Body of pancreas (tissue), 4 donors: Measurements from ENCODE around the gene TMEM213. TPM values are rescaled to one million over a fixed set of nuclear protein-coding genes. Genes with fewer than 3 reads are reported as not detected.

Experiments
- ATAC-seq: fragments of 150-250 bp; one replicate; pipeline ENCODE4 v1.9.1; 2016
- DNase-seq, 4 donors: peaks; one replicate each; pipeline ENCODE4 v3.0.0-alpha.2; 2019
- H3K27ac ChIP-seq, 4 donors: fragments of 200-600 bp; sonication (generic); 1 replicate in 3 of 4; 2 replicates in 1 of 4; pipeline versions ENCODE4 v1.5.1 to v1.6.1; 2016 to 2019; ENCODE audit warnings: mild to moderate bottlenecking in 1 of 4, mixed read lengths in 1 of 4, moderate library complexity in 1 of 4
- H3K27me3 ChIP-seq, 2 donors: fragments of 200-600 bp; sonication (generic); one replicate each; pipeline ENCODE4 v1.6.0; 2016; ENCODE audit warnings: mild to moderate bottlenecking in 1 of 2
- H3K36me3 ChIP-seq, 2 donors: fragments of 200-600 bp; sonication (generic); replicated peaks in 1 of 2; 2 replicates each; pipeline ENCODE4 v1.5.1; 2016; ENCODE audit warnings: low read depth in 2 of 2; ENCODE audit not compliant: insufficient read depth in 1 of 2
- H3K4me1 ChIP-seq: fragments of 200-600 bp; sonication (generic); one replicate; pipeline ENCODE4 v1.6.0; 2016
- H3K4me3 ChIP-seq, 2 donors: fragments of 200-600 bp; sonication (generic); 1 replicate in 1 of 2; 2 replicates in 1 of 2; pipeline ENCODE4 v1.5.1; 2016 to 2019
- H3K9me3 ChIP-seq, 3 donors: fragments of 200-600 bp; sonication (generic); 1 replicate in 2 of 3; 2 replicates in 1 of 3; pipeline ENCODE4 v1.5.1; 2016
- POLR2A ChIP-seq, 3 donors: fragments of 450-650 bp; IDR thresholded peaks; one replicate each; pipeline ENCODE4 v1.6.1; 2016; ENCODE audit warnings: antibody characterized with exemption in 3 of 3, mild to moderate bottlenecking in 2 of 3
- WGBS, 2 donors: methylation state at CpG; one replicate each; pipeline ENCODE4 v1.1.5; 2017; 5-methylcytosine and 5-hydroxymethylcytosine counted together
- intact Hi-C: fragments of 100-400 bp; cut with DNase I; formaldehyde crosslinking; loops from one replicate; pipeline ENCODE4 v1.15.1; 2023
- total RNA-seq, 2 donors: library from RNA; depleted of rRNA; stranded (reverse); fragments of >200 nt; gene quantifications; one replicate each; pipeline ENCODE4 v1.1.0, GENCODE V29; 2016
- TF ChIP-seq, protein P1 (sequence below), 7 experiments: fragments of 450-650 bp in 4 of 7; fragments of 200-600 bp in 3 of 7; sonication (generic) in 3 of 7; IDR thresholded peaks; one replicate each; pipeline ENCODE4 v1.5.1; 2016 to 2019; ENCODE audit warnings: antibody characterized with exemption in 7 of 7

The TMEM213 gene
- total RNA-seq, 2 donors from 2014 or later = not detected

- H3K36me3 ChIP-seq = peaks cover 0 to 3% of the 10 kb centered on the region in 2 donors
- intact Hi-C loops = no loop called here
These were observed 46.1 kb downstream of the TMEM213 start for GRCh38 chr7:138843632-138844580.

DNA sequence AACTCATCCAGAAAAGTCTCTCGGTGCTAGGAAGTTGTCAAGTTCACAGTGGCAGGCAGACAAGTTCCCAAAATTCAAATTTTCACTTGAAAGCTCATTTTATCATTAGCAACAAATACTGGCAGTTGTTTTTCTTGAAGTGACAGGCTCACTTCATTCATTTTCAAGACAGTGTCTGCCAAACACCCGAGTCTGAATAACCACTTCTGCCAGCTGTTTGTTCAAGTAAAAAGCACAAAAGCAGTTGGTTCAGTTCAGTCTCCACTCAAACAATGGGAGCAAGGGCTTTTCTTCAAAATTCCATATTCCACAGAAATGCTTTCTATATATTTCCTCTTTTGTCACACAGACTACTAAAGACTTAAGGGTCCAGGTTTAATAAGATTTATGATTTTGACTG, 47.9 kb downstream of the TMEM213 start:
- peaks cover 0 to 8% of the 10 kb centered on the region in 2 donors for H3K36me3 ChIP-seq
- ATAC-seq = no peak
- intact Hi-C loops = no loop called here
- H3K27ac ChIP-seq = no peak overlapping the region
- H3K4me3 ChIP-seq = no peak overlapping the region
- no peak for TF ChIP-seq POLR2A (IDR thresholded peaks at IDR 0.05)
- TF ChIP-seq, protein P1, sequence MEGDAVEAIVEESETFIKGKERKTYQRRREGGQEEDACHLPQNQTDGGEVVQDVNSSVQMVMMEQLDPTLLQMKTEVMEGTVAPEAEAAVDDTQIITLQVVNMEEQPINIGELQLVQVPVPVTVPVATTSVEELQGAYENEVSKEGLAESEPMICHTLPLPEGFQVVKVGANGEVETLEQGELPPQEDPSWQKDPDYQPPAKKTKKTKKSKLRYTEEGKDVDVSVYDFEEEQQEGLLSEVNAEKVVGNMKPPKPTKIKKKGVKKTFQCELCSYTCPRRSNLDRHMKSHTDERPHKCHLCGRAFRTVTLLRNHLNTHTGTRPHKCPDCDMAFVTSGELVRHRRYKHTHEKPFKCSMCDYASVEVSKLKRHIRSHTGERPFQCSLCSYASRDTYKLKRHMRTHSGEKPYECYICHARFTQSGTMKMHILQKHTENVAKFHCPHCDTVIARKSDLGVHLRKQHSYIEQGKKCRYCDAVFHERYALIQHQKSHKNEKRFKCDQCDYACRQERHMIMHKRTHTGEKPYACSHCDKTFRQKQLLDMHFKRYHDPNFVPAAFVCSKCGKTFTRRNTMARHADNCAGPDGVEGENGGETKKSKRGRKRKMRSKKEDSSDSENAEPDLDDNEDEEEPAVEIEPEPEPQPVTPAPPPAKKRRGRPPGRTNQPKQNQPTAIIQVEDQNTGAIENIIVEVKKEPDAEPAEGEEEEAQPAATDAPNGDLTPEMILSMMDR (IDR thresholded peaks at IDR 0.05) = no peak
- no peaks in the 10 kb centered on the region for H3K27me3 ChIP-seq
- no peaks in the 10 kb centered on the region for H3K9me3 ChIP-seq
- no peaks in the 10 kb centered on the region for H3K4me1 ChIP-seq
- no peak for DNase-seq
- WGBS, 2 donors = 38 to 56% methylated on average over 2 of the region's 2 CpGs

More at GRCh38 chr7:138843632-138844580, 46.1 kb downstream of the TMEM213 start:
- WGBS, 2 donors = 90 to 91% methylated on average over 19 to 20 of the region's 20 CpGs
- Histone ChIP-seq H3K4me3 (no peak overlapping the region), H3K27ac (no peak overlapping the region), H3K9me3 (no peaks in the 10 kb centered on the region), H3K4me1 (no peaks in the 10 kb centered on the region), H3K27me3 (no peaks in the 10 kb centered on the region)
- no peak for TF ChIP-seq POLR2A (IDR thresholded peaks at IDR 0.05)
- TF ChIP-seq, protein P1 (IDR thresholded peaks at IDR 0.05) = no peak
- DNase-seq (no peak), ATAC-seq (no peak)

GRCh38 chr7:138848056-138848980, 50.5 kb downstream of the TMEM213 start:
- WGBS, 2 donors = 87 to 91% methylated on average over 3 of the region's 3 CpGs
- intact Hi-C loops = no loop called here
- Histone ChIP-seq H3K9me3 (no peaks in the 10 kb centered on the region), H3K36me3 (peaks cover 0 to 10% of the 10 kb centered on the region in 2 donors), H3K27me3 (no peaks in the 10 kb centered on the region), H3K4me1 (no peaks in the 10 kb centered on the region), H3K4me3 (no peak overlapping the region), H3K27ac (no peak overlapping the region)
- no peak for DNase-seq
- ATAC-seq = no peak
- TF ChIP-seq, protein P1 (IDR thresholded peaks at IDR 0.05) = no peak
- TF ChIP-seq POLR2A (IDR thresholded peaks at IDR 0.05) = no peak

DNA sequence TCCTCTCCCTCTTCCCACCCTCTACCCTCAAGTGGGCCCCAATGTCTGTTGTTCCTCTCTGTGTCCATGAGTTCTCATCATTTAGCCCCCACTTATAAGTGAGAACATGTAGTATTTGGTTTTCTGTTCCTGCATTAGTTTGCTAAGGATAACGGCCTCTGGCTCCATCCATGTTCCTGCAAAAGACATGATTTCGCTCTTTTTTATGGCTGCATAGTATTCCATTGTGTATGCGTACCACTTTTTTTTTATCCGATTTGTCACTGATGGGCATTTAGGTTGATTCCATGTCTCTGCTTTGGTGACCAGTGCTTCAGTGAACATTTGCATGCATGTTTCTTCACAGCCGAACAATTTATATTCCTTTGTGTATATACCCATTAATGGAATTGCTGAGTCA, 51.9 kb downstream of the TMEM213 start:
- no peaks in the 10 kb centered on the region for H3K9me3 ChIP-seq
- WGBS, 2 donors = 97 to 98% methylated on average over 5 of the region's 5 CpGs
- no peak overlapping the region for H3K27ac ChIP-seq
- DNase-seq (no peak), ATAC-seq (no peak)
- no peak overlapping the region for H3K4me3 ChIP-seq
- intact Hi-C loops = no loop called here
- H3K27me3 ChIP-seq = no peaks in the 10 kb centered on the region
- no peak for TF ChIP-seq POLR2A (IDR thresholded peaks at IDR 0.05)
- TF ChIP-seq, protein P1 (IDR thresholded peaks at IDR 0.05) = no peak
- peaks cover 0 to 7% of the 10 kb centered on the region in 2 donors for H3K36me3 ChIP-seq
- H3K4me1 ChIP-seq = no peaks in the 10 kb centered on the region
